CD4-positive, alpha-beta T cell treated with Interleukin-12 subunit alpha and Interleukin-12 subunit beta, for 1 hour (primary cell): Measurements from ENCODE around the gene ARGLU1.

Experiments
- DNase-seq: peaks from one replicate; pipeline ENCODE4 v3.0.0-alpha.2; 2020

ARGLU1 gene

GRCh38 chr13:106522898-106523525 is 44.9 kb downstream of the ARGLU1 start:
- no peak for DNase-seq

GRCh38 chr13:106522112-106522705 is 45.7 kb downstream of the ARGLU1 start:
- no peak for DNase-seq

GRCh38 chr13:106521095-106521799 is 46.7 kb downstream of the ARGLU1 start:
- DNase-seq = no peak

DNA sequence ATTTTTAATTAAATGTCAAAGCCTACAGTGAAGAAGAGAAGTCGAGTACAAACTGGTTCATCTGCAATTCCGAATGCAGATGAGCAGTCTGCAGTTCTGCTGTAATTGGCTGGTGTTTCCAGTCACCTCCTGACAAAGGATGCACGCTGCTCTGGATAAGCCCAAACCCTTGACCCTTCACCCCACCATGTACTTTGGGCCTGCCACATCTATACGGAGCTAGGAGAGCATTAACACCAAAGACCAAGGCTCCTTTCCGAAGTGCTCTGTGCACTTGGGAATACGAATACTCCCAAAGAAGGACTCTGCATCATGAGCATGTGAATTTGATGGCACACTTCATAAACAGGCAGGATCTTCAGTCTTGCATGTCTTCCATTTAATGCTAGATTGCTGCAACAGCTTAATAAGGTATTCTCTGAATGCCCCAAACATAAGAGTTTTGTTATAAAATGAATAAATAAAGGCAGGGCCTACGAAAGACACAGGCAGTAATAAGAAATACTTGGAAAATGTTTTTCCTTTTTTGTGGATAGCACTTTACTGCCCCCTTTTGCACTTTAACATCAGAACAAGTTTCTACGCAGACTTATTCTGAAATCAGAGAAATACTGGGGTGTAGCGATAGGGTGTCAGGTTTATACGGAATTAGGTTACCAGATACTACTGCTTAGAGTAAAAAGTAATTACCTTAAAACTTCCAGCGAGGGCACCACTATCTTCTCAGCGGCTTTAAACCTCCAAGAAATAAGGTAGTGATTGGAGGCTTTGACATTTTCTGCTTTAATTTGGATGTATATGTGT is 47.5 kb downstream of the ARGLU1 start:
- no peak for DNase-seq

DNA sequence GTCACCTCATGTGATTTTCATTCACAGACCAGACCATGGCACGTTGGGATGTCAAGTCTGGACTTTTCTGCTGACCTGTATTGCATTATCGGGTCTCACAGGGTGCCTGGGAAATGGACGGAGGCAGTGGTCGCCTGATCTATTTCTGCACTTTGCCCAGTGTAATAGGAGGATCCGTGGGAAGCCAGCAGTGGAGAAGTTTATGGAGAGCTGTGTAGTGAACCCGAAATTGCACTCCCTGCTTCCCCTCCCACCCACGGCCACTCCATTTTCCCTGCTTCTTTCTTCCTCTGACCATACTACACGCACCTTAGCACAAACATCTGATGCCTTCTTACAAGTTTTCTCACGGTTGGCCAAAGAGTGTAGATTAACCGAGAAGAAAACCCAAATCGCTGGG is 49.4 kb downstream of the ARGLU1 start:
- no peak for DNase-seq

DNA sequence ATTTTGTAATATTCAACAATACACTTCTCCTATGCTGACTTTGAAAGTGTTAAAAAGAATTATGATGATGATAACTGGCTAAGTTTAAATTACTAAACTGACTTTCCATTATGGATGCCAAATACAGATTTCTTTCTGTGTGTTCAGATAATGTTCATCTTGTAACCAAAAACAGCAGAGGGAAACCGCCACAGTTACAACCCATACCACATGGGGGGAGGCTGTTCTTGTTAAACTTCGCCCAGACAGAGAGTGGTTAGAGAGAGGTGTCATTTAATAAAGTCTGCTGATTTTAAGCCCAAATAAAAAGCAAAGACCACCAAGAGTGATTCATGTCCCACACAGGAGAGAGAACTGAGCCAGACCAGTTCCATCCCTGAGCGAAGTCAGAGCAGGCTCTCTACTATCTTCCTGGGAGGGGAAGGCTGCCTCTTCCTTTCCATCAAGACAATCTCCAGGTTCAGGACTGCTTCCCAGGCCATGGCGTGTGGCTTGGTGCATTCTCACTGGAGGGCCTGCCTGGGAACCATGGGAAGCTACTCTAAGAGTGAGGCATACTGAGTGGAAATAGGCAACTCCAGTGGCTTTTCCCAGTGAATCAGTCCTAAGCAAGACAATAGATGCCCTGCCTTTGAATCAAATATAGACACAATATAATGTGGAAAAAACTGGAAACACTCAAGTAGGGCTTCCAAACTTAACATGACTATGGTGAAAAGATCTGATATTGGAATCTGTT is 50.7 kb downstream of the ARGLU1 start:
- DNase-seq = no peak

DNA sequence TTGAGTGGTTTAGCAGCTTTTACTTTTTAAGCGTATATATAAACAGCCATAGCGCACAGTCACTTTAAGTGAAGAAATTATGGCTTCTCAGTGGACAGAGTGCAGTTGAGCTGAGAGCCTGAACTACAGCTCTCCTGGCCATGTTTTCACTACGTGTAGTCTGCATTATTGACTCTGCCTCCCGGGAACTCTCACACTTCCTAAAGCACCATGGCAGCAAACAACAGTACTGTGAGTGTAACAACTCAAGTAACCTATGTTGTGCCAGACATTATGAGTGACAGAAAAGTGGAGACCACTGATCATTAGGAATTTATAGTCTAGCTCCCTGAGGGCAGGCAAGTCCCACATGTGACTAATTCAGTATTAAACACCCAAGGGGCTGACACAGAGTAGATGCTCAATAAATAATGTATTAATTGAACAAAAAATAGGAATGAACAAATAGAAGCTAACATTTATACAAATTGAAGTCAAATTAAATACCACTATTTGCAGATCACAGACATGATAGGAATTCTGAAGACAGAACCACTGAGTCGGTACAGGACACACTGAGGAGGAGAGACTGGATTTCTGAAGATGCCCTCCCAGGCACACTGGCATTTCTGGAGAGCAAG is 52.2 kb downstream of the ARGLU1 start:
- DNase-seq = no peak

- no peak for DNase-seq
These were observed 52.9 kb downstream of the ARGLU1 start for GRCh38 chr13:106514928-106515634.

GRCh38 chr13:106513025-106513983 is 54.6 kb downstream of the ARGLU1 start:
- no peak for DNase-seq

DNA sequence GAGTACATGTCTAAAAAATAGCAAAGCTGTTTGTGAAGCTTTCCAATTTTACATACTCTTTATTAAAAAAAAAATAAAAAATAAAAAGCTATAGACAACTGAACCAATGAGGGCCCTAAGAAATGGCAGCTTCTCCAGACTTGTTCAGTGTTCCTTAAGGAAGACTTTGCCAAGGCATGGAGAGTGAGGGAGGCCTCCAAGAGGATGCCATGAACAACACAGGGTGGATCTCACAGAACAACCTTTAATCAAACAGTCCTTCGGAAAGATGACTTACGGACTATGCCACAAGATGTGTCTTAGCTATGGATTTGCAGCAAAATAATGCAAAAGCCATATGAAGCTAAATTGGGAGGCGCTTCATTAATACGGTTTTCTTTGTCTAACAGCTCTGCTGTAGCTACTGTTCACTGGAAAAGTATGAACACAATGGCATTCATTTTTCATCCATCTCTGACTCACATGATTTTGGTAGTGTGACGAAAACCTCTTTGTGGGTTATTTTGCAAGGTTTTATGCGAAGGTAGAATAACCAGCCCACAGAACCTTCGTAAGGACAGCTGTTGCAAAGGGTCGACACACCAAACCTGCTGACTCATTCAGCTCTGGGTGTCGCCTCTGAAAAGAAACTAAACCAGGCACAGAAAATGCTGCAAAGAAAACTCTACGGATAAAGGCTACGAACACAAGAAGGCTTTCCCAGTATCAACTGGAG is 60.2 kb downstream of the ARGLU1 start:
- no peak for DNase-seq

- no peak for DNase-seq
These were observed 61.7 kb downstream of the ARGLU1 start for GRCh38 chr13:106506286-106506685.

- DNase-seq = no peak
These were observed 62.2 kb downstream of the ARGLU1 start for GRCh38 chr13:106505732-106506131.

- no peak for DNase-seq
These were observed 62.6 kb downstream of the ARGLU1 start for GRCh38 chr13:106505295-106505694.

DNA sequence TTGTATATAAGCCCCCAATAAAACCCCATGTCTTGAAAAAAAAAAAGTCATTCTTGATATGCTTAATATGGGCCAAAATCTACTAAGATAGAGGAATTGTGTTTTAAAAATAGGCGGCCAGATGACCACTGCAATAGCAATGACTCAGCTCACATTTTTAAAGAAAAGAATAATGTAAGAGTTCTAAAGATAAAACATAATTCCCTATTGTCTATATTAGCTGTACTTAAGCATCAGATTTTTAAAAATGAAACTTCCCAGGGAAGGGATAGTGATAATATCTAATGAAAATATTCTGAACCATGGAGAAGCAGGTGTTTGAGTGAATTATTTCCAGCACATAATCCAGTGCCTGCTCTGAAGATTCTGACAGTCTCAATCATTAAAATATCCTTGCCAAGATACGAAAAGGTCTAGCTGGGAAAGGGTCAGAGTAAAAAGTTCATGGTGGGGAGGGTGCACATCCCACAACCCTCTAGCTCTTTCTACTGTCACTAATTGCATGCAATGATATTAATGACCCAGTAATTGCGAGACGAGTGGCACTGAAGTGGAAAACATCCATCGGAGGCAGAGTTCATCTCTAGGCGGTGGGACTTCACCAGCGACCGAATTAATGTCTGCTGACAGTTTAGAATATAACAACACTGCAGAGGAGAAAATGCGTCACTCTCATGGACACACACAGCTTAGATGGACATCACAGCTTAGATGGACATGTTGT is 64.0 kb downstream of the ARGLU1 start:
- no peak for DNase-seq

DNA sequence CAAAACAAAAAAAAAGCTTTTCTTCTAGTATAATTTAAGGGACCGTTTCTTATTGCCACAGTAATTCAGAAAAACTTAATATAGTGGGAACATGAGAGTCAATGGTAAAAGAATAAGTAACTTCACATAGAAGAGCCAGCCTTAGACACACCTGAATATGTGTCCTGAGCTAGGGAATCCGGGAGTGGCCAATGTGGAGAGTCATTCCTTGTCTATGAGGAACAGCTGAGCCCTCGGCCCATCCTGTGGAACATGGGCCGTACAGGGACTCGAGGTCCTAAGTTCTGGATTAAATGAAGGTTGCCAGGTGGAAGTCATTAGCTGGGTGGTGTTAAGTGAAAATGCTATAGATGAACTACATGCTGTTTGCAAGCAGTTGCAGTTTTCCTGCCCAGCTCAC is 64.7 kb downstream of the ARGLU1 start:
- no peak for DNase-seq

GRCh38 chr13:106500445-106500844 is 67.5 kb downstream of the ARGLU1 start:
- no peak for DNase-seq

DNA sequence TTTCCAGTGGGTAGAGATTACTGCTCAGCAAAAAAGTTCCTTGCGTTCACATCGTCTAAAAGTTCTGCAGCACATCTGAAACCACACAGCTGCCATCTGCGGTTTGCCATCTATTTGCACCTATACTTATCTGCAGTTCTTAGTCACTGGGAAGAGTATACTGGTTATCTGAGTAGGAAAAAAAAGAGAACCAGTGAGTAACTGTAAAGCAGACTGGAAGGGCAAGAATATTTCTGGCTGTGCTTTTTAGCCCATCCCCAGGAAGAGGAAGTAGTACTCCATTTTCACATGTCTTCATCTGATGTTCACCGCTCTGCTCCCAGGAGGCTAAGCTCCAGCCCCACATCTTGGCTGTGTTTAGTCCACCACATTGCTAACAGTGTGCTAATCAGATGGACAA is 68.0 kb downstream of the ARGLU1 start:
- DNase-seq = no peak

DNA sequence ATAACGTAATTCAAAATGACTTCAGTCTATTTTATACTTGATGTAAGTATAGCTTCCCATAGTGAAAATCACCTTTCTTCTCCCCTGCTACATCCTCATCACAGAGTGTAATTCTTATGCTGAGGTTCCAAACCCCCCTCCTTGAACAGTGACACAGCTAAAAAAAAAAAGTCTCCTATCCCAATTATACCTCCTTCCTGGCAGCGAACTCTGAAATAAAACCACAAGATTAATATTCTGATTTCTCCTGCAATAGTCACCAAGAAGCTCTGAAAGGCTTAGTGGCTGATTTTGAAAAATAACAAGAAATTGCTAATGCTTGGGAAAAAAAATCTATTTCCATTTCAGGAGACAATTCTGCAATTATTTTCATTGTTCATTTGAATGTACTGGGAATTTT is 68.8 kb downstream of the ARGLU1 start:
- DNase-seq = no peak

GRCh38 chr13:106498571-106498970 is 69.4 kb downstream of the ARGLU1 start:
- no peak for DNase-seq
